ENCODE data around the gene ZEB2.

Gene ZEB2

DNA sequence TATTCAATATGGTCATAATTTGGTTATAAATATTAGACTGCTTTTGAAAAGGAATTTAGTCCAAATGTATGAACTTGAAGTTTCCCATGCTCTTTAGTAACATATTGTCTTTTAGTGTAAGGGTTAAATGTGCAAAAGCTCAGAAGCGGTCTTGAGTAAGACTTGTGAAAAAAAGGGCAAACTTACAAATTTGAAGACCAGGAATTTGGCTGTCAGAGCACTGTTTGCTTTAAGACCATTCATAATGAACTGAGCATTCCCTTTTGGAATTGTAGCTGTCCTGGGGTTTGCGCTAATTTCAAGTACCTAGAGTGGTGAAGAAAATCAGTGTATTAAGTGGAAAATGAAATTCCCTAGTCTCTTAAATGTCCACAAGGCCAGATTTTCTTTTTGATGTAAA lies 6.9 kb upstream of the ZEB2 start:
- DNase-seq = no peak

DNA sequence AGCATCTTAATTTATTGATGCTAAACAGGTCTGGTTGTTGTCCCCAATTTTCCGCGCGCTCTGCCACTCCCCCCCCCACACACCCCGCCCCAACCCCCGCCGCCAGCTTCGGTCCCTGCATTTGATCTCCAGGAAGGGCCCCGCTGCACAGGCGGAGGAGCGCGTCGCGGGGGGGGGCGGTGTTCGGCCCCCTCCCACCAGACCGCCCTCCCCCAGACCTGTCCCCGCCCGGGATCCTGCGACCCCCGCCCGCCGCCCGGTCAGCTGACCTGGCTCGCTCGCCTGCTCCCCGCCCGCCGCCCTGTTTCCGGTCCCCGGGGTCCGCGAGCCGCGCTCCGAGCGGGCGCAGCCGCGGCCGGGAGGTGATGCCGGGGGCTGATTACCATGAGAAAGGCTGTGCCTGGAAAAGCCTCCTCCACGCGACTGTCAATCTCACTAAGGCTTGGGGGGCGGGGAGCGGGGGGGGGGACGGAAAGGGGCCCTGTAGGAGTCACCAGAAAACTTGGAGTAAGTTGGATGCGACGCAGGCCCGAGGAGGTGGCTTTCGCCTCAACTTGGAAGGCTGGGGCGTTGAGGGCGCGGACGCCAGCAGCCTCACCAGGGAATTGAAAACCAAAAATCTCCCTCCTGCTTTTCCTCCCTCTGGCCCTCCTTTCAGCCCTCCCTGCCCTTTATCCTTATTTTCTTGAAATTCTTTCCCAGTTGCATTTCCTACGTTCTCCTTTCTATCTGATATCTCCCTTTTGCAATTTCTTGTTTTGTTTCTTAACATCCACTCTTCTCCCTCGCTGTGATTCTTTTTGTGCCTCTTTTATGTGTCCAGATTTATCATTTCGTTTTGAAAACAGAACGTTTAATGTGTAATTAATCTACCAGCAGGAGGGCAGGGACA lies 4.4 kb upstream of the ZEB2 start:
- peak; percentile 66 for DNase-seq

DNA sequence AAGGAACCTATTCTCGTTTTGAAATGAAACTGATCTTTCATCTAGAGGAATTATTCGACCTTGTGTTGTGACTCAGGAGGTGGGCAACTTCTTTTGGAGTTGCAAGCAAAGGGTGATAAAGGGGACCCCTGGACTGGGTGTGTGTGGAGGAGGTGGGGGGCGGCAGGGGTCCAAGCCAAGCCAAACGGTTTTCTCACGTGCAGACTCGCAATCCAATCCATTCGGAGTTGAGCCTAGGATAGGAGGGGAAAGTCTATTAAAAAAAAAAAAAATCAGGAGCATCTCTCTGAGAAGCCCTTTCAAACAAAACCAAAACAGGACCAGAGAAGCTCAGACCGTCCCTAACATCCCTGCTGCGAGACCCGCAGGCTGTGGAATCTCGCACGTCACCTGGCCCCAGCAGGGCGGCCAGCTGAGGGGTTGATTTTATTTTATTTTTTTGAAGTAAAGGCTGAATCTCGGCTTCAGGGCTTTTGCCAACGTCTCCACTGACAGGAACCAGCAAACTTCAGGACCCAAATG lies 3.7 kb upstream of the ZEB2 start:
- no peak for DNase-seq

- peak; percentile 68 for DNase-seq
Measured at GRCh38 chr2:144522897-144523595, 3.1 kb upstream of the ZEB2 start.

GRCh38 chr2:144522176-144522896 lies 2.4 kb upstream of the ZEB2 start:
- DNase-seq = no peak

GRCh38 chr2:144521686-144522085 lies 1.8 kb upstream of the ZEB2 start:
- DNase-seq = peak; percentile 49

- DNase-seq = peak; percentile 63
Measured at GRCh38 chr2:144520756-144521487, 1.0 kb upstream of the ZEB2 start.

GRCh38 chr2:144519597-144519933 lies 354 bp downstream of the ZEB2 start:
- DNase-seq = no peak

- peak; percentile 62 for DNase-seq
Measured at GRCh38 chr2:144518748-144519596, 947 bp downstream of the ZEB2 start.

DNA sequence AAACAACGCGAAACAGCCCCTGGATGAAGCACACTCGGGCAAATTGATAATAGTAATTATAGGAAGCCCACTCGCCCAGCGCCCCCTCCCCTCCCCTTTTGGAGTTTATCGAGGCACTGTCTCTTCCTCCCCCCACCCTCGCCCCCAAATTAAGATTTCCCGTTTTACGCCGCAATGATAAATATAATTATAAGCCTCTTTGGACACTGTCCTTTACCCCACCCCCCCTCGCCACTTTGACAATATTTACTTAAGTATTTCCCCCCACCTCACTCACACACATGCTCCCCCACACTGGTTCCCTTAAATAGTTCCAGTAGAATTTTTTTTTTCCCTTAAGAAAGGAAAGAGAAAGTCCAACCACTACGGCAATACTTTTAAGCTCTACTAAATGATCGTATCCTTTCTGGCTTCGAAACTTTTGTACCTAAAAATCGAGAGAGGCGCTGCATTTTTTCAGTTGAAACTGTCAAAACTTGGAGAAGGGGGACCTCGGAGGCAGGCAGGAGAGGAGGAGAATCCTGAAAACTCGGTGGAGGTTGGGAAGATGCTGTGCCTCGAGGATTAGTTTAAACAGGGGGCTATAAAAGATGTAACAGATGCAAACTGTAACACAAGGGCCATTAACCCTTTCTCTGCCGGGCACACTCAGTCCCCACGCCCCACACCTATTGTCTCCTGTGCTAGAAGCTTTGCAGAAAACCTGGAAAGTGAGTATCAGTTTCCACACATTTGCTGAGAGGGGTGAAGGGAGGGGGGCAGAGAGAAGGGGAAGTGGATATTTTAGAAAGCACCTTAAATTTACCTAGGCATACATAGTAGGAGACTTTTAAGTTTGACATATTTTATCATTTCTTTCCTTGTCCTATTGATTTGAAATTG lies 1.8 kb downstream of the ZEB2 start:
- DNase-seq = peak; percentile 75

- DNase-seq = peak; percentile 80
Measured at GRCh38 chr2:144516981-144517865, 2.7 kb downstream of the ZEB2 start.

- peak; percentile 40 for DNase-seq
Measured at GRCh38 chr2:144516411-144516980, 3.4 kb downstream of the ZEB2 start.

- DNase-seq = peak; percentile 77
Measured at GRCh38 chr2:144515696-144516410, 4.1 kb downstream of the ZEB2 start.

DNA sequence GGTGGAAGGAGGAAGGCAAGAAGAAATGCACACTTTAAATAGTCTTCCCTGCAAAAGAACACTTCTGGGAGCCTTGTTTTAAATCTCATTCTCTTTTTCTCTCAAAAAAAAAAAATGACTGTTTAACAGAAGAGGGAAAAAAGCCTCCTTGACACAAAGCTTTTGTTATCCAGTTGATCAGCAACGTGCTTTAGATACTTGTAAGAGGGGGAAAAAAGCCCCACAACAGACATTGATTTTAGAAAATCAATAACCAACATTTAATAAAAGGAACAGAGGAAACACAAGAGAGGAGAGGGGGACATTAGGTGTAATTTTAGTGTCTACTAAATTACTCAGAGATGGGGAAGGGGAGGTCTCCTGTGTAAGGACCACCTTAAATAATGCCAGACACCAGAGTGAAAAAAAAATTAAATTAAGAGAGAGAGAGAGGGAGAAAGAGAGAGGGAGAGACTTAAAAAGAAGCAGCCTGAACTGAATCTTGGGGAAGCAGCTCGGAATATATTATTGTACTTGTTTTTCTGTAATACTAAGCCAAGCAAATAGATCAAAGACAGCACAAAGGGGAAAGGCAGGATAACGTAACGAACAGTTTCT lies 4.7 kb downstream of the ZEB2 start:
- DNase-seq = peak; percentile 55

DNA sequence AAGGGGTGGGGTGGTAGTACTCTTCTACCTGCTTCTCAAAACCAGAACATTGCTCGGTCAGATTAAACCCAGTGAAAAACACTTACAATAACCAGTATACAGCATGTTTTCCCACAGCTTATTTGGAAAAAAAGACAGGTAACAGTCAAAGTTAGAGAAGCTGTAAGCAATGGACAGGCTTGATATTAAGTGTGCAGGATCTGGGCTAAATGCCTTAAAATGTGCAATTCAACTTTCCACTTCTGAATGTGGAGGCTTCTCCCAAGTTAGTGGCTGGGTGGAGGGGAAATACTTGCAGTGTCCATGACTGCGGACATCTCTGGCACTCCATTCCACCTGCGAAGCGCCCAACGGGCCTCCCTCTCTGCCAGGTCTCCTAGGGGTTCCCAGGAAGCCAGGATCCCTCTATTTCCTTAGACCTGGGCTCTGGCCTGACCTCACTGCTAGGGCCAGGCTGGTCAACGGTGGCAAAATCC lies 5.3 kb downstream of the ZEB2 start:
- DNase-seq = peak; percentile 45

GRCh38 chr2:144513388-144514101 lies 6.4 kb downstream of the ZEB2 start:
- peak; percentile 43 for DNase-seq

- DNase-seq = no peak
Measured at GRCh38 chr2:144512891-144513351, 7.0 kb downstream of the ZEB2 start.

Measured in hematopoietic multipotent progenitor cell treated with erythropoietin and hydrocortisone succinate and interleukin-3 and kit ligand, for 6 days (in vitro differentiated cells).